HG02870 (cell line): ENCODE results near the gene GVQW3.

Source experiments
- ATAC-seq: cut with Tn5 transposase; IDR thresholded peaks from one replicate; pipeline ENCODE4 v1.9.1; 2021; ENCODE audit warnings: mild to moderate bottlenecking, moderate library complexity; ENCODE audit not compliant: unreplicated experiment

Gene GVQW3

GRCh38 chr11:76380977-76381719 lies at the start of gene GVQW3, which contains the start of gene THAP12:
TSS of gene GVQW3 (plus strand) at chr11:76381323. CDS start at chr11:76381829, 506 bp downstream.
TSS of gene THAP12 (minus strand) at chr11:76381132. CDS start at chr11:76380836, 296 bp downstream.
- ATAC-seq: peak; percentile 64

DNA sequence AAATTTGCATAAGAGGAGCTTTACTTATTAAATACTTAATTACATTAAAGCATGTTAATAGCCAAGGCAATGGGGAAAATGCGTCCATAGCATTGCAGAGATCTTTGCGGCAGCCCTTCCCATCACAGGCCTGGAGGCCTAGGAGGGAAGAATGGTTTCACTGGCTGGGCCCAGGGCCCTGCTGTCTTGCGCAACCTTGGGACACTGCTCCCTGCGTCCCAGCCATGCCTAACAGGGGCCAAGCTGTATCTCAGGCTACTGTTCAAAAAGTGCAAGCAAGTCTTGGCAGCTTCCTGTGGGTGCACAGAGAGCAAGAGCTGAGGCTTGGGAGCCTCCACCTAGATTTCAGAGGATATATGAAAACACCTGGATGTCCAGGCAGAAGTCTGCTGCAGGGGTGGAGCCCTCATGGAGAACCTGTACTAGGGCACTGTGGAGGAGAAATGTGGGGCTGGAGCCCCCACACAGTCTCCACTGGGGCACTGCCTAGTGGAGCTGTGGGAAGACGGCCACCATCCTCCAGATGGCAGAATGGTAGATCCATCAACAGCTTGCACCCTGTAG lies 46.2 kb upstream of the GVQW3 start:
- no peak for ATAC-seq

- no peak for ATAC-seq
These were observed 45.3 kb upstream of the GVQW3 start for GRCh38 chr11:76335842-76336241.

- no peak for ATAC-seq
These were observed 44.5 kb upstream of the GVQW3 start for GRCh38 chr11:76336597-76336996.

GRCh38 chr11:76337469-76337868 lies 43.7 kb upstream of the GVQW3 start:
- no peak for ATAC-seq

DNA sequence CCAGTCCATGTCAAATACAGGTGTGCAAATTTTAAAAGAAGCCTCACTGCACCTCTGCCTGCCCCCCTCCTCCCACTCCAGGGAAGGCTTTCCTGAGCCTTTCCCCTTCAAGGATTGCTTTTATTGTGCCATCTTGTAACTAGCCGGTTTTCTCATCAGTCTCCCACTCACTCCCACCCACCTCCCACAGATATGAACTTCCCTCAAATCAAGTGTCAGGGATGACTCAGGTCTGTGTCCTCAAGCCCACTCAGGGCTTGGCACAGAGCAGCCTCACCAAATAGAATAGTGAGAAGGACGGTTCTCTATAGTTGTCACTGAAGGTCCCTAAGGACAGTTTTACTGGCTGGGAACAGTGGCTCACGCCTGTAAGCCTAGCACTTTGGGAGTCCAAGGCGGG lies 43.2 kb upstream of the GVQW3 start:
- ATAC-seq: no peak

DNA sequence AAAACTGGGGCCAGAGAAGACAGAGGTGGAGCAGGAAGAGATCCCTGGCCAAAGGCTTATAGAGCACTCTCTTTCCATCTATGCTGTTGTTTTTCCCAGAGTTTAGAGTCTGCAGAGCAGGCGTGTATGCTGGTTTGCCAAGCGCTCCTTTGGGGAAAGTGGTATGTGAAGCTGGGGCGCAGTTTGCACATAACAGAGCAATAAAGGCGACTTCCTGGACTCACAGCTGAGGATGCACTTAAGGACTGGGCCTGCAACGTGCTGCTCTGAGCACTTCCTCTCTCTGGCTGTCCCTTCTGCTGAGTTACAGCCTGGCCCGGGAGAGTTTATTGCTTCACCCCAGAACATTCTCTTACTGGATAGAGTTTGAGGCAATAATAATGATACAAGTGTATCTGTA lies 41.9 kb upstream of the GVQW3 start:
- no peak for ATAC-seq

GRCh38 chr11:76347466-76347865 lies 33.7 kb upstream of the GVQW3 start:
- ATAC-seq: no peak

GRCh38 chr11:76348348-76348747 lies 32.8 kb upstream of the GVQW3 start:
- no peak for ATAC-seq

- ATAC-seq: no peak
These were observed 26.0 kb upstream of the GVQW3 start for GRCh38 chr11:76355172-76355571.

DNA sequence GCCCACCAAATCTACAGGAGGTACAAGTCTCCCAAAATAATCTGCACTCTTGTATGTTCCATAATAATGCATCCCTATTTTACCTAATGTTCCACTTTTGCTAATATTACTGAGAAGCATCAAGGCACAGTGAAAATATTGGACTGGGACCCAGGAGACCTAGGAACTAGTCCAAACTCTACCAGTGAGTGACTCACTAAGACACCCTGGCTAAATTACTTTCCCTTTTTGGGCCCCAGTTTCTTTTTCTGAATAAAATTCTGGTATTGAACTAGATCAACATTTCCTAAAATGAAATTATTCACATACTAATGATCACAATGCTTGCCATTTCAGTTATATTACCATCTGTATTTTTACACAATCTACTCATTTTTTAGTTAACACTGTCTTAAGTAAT lies 19.7 kb upstream of the GVQW3 start:
- ATAC-seq: no peak

- ATAC-seq: no peak
These were observed 19.3 kb upstream of the GVQW3 start for GRCh38 chr11:76361776-76362175.

- ATAC-seq: no peak
These were observed 18.4 kb upstream of the GVQW3 start for GRCh38 chr11:76362716-76363115.

DNA sequence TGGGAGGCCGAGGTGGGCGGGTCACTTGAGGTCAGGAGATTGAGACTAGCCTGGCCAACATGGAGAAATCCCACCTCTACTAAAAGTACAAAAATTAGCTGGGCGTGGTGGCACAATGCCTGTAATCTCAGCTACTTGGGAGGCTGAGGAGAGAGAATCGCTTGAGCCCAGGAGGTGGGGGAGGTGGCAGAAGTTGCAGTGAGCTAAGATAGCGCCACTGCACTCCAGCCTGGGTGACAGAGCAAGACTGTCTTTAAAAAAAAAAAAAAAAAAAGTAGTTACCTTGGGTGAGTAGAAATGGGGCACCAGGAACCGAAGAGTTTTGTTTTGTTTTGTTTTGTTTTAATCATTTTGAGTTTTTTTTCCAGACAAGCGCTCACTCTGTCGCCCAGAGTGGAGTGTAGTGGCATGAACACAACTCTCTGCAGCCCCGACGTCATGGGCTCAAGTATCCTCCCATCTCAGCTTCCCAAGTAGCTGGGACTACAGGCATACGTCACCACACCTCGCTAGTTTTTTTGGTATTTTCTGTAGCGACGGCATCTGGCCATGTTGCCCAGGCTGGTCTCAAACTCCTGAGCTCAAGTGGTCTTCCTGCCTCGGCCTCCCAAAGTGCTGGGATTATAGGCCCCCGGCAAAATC lies 16.0 kb upstream of the GVQW3 start:
- no peak for ATAC-seq

- no peak for ATAC-seq
These were observed 12.6 kb upstream of the GVQW3 start for GRCh38 chr11:76368490-76368889.

DNA sequence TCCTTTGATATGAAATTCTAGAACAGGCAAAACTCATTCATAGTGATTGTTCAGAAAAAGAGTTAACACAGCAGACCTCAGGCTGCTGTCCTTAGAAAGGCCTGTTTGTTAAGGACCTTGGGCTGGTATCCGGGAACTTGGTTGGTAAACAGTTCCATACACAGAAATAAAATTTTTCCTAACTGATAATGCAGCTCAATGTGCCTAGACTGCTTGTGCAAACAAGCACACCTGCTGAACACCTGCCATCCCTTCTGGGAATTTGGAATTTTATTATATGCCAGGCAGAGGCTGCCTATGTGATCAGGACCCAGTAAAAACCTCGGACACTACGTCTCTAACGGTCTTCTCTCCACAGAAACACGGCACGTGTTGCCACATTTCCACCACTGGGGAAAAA lies 11.7 kb upstream of the GVQW3 start:
- no peak for ATAC-seq

- peak; percentile 92 for ATAC-seq
These were observed 10.0 kb upstream of the GVQW3 start for GRCh38 chr11:76371170-76371569.

GRCh38 chr11:76376746-76377558 lies 4.2 kb upstream of the GVQW3 start:
- ATAC-seq: peak; percentile 53

DNA sequence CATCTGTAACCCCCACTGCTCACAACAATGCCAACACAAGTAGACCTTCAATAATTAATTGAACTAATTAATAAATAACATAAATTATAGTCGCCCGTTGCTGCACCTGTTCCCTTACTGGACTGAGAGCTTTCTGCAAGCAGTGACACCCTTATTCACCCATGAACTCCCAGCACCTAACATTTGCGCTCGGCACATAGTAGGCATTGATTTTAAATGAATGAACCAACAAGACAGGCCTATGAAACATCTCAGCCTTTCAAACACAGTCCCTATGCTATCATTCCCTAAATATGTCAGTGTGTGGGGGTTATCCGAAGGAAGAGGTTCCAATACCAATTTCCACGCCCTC lies 1.3 kb upstream of the GVQW3 start:
- no peak for ATAC-seq

DNA sequence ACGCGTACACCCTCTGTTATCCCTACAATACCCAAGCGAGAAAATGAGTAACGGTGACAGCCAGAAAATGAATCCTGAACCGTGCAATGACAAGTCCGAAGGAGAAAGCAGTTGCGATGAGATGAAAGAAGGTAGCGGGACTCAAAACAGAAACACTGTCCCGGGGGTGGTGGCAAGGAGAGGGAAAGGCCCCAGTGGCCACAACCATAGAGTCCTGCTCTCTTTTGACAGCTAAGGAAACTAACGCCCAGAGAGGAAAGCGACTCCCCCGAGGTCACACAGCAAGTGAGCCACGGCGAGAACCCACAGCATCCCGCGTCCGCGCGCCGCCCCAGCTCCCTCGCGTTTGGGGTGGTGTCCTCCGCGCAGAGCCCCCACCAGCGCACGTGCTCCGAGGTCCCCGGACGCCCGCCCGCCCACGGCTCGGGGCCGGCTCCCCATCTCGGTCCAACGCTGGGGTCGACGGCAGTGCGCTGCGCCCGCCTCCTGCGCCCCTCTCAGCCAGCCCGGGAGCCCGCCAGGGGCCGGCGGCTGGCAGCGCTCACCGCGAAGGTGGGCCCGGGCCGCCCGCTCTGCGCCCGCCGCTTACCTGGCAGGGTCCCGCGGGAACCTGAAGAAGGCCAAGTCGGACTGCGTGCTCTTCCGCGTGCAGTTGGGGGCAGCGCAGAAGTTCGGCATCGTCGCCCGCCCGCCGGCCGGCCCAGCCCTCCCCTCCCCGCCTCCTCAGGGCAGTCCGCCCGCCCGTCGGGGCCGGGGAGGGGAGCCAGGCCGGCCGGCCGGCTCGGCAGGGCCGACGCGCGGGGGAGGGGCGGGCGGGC lies 755 bp upstream of the GVQW3 start:
- peak; percentile 21 for ATAC-seq

DNA sequence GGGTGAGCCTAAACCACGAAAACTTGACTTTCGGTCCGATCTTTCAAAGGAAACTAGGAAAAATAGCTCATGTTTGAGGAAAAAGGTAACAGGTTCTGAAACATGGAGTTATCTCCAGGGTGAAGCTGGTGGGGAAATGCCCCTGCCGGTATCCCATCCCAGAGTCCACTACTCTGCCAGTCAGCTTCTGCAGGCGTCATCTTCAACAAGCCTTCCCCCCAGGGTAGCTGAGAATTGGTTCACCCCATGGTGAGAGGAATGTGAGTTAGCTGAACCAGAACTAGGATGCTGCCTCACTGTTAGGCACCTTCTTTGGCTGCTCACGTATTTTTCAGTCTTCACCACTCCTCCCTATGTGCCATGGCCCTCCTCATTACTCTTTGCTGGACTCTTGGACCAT lies 1.1 kb downstream of the GVQW3 start:
- no peak for ATAC-seq
